Forelimb muscle (tissue), 1 donor: ENCODE measurements around the gene CTCF. TPM values are rescaled to one million over a fixed set of nuclear protein-coding genes. Genes with fewer than 3 reads are reported as not detected.

Experiments
- DNase-seq: peaks from one replicate; pipeline ENCODE4 v3.0.0-alpha.2; 2013; ENCODE audit warnings: low read depth
- polyA plus RNA-seq: library from polyadenylated mRNA; unstranded; fragments of 120-200 nt; gene quantifications from one replicate; pipeline ENCODE4 v1.2.1, GENCODE V29; 2013; ENCODE audit not compliant: insufficient read length

Gene CTCF
- polyA plus RNA-seq, 1 donor: 35.8 TPM

DNA sequence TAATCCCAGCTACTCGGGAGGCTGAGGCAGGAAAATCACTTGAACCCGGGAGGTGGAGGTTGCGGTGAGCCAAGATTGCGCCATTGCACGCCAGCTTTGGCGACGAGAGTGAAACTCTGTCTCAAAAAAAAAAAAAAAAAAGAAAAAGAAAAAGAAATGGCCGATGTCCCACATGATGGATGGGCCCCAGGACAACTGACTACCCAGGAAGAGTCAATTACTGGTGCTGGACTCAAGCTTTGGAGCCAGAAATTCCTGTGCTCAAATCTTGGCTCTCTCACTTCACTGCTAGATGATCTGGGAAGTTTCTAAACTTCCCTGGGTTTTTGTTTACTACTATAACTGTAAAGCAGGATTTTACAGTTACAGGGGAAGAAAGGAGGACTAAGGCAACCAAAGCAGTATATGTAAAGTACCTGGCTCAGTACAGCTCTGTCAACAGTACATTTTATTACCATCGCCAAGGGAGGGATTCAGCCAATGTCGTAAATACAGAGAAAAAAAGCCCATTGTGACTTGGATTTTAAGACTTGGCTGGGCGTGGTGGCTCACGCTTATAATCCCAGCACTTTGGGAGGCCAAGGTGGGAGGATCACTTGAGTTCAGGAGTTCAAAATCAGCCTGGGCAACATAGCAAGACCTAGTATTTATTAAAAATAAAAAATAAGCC, 116.2 kb downstream of the CTCF start:
- no peak for DNase-seq

DNA sequence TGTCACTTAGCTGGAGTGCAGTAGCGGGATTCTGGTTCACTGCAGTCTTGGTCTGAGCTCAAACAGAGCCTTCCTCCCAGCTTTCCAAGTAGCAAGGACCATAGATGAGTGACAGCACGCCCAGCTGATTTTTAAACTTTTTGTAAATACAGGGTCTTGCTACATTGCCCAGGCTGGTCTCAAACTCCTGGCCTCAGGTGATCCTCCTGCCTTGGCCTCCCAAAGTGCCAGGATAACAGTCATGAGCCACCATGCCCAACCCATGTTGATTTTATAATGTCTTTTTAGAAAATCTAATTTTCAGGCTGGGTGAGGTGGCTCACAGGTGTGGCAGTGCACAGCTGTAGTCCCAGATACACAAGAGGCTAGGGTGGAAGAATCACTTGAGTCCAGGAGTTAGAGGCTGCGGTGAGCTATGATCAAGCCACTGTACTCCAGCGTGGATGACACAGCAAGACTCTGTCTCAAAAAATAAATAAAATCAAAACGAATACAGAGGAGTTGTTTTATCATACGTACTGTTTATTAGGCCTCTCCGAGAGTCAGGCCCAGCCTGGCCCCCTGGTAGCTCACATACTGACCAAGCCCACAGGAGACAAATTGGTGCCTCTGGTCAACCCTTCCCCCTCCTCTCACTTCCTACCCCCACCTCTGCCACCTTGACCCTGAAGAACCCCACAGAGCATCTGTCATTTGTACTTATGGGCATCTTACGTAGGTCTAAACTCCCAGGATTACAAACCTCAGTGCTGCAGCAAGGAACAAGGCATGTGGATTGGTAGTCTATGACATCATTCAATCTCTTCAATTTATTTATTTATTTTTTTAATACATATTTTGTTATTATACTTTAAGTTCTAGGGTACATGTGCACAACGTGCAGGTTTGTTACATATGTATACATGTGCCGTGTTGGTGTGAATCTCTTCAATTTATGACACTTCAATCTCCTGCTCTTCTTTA, 117.9 kb downstream of the CTCF start:
- no peak for DNase-seq

DNA sequence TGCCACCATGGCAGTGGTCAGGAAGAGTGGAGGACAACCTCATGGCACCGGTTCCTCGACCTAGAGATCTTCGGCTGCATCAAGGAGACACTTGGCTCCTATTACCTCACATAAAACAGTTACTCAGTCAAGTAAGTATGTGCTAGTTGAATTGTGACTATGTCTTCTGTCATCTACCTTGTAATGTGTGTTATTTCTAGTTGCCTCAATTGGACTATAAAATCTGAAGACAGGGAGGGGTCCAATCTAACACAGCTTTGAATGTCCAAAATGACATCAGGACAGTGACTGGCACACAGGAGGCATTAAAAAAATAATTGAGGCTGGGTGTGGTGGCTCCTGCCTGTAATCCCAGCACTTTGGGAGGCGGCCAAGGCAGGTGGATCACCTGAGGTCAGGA, 121.4 kb downstream of the CTCF start:
- DNase-seq: no peak

DNA sequence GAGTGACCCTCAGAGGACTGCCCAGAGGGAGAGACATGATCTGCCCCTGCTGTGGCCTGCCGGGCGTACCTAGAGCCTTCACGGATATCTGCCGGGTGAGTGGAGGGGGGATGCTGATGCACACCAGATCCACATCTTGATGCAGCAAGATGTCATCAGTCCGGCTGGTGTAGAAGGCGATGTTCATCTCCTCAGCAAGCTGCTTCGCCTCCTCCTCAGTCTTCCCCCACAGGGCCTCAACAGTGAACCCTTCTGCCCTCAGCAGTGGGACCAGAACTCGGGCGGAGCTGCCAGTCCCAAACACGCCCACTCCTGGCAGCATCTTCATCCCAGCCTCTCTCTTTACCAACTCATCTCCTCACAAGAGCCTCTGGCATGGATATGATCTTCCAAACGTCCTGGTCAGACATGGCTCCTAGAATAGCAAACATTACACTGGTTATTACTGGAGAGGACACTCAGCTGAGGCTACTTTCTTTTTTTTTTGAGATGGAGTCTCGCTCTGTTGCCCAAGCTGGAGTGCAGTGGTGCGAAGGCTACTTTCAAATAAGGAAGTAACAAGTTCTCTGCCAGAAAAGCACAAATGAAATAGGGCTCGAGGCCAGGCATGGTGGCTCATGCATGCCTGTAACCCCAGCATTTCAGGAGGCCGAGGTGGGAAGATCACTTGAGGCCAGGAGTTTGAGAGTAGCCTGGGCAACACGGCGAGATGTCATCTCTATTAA, 123.2 kb downstream of the CTCF start:
- no peak for DNase-seq

Other genes with a start within 250 kb of the CTCF start
- 0.32 TPM for gene KCTD19, start 235.8 kb upstream of the CTCF start, polyA plus RNA-seq
- 0.47 TPM for gene LRRC36, start 235.7 kb upstream of the CTCF start, polyA plus RNA-seq
- 497 TPM for gene TPPP3, start 169.0 kb upstream of the CTCF start, polyA plus RNA-seq
- gene ZDHHC1, start 146.0 kb upstream of the CTCF start, polyA plus RNA-seq: 18.9 TPM
- 11.1 TPM for gene HSD11B2, start 131.4 kb upstream of the CTCF start, polyA plus RNA-seq
- 61.4 TPM for gene ATP6V0D1, start 81.4 kb upstream of the CTCF start, polyA plus RNA-seq
- gene AGRP, start 79.0 kb upstream of the CTCF start, polyA plus RNA-seq: not detected
- gene RIPOR1, start 33.7 kb upstream of the CTCF start, polyA plus RNA-seq: 46.5 TPM
- gene CARMIL2, start 82.6 kb downstream of the CTCF start, polyA plus RNA-seq: 0.24 TPM
- 14.3 TPM for gene ACD, start 97.7 kb downstream of the CTCF start, polyA plus RNA-seq
- gene PARD6A, start 98.4 kb downstream of the CTCF start, polyA plus RNA-seq: 1.0 TPM
- gene ENKD1, start 104.2 kb downstream of the CTCF start, polyA plus RNA-seq: 7.6 TPM
- 2.4 TPM for gene C16orf86, start 104.3 kb downstream of the CTCF start, polyA plus RNA-seq
- gene GFOD2, start 156.8 kb downstream of the CTCF start, polyA plus RNA-seq: 13.5 TPM
- gene RANBP10, start 244.0 kb downstream of the CTCF start, polyA plus RNA-seq: 23.6 TPM
- gene TSNAXIP1, start 244.4 kb downstream of the CTCF start, polyA plus RNA-seq: 1.4 TPM